Airway epithelial cell (primary cell): Measurements from ENCODE around the gene BCKDK. TPM values are rescaled to one million over a fixed set of nuclear protein-coding genes. Genes with fewer than 3 reads are reported as not detected.

Experiments
- total RNA-seq: library from RNA; depleted of rRNA; stranded (reverse); fragments of >200 nt; gene quantifications from 2 replicates; pipeline ENCODE4 v1.2.3, GENCODE V29; 2015

Gene BCKDK
- total RNA-seq: 60.4 and 70.8 TPM in 2 replicates

DNA sequence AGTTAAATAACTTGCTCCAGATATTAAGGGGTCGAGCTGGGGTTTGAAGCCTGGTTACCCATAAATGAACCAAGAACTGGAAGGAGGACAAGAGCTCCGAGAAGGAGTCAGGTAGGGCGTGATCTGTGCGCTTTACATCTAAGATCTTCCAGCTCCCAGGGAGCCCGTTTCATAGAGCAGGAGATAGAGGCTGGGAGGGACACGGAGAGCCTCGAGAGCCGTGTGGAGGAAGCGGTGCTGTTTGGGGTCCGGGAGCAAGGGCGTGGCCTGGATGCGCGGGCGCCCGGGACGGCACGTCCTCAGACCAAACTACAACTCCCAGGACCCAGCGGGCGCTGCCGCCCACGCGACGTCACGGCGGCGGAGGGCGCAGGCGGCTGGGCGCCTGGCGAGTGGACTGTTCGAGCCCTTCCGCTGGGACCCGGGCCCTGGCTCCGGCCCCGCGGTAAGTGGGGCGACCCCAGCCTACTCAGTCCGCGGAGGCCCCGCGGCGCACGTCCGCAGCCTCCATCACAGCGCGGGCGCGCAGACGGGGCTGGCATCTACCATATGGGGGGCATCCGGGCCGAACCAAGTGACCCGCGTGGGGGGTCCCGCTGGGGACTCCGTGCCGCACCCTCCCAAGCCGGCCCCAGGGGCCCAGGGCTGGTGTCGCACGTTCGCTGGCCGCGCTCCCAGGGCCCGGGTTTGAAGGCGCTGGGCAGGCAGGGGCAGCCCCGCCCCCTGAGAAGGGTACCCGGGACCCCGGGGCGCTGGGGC is at the start of gene BCKDK:
BCKDK (plus strand) TSS at position 352 of the 759 bp plus-strand sequence. CDS start 838 bp downstream, outside the sequence.

DNA sequence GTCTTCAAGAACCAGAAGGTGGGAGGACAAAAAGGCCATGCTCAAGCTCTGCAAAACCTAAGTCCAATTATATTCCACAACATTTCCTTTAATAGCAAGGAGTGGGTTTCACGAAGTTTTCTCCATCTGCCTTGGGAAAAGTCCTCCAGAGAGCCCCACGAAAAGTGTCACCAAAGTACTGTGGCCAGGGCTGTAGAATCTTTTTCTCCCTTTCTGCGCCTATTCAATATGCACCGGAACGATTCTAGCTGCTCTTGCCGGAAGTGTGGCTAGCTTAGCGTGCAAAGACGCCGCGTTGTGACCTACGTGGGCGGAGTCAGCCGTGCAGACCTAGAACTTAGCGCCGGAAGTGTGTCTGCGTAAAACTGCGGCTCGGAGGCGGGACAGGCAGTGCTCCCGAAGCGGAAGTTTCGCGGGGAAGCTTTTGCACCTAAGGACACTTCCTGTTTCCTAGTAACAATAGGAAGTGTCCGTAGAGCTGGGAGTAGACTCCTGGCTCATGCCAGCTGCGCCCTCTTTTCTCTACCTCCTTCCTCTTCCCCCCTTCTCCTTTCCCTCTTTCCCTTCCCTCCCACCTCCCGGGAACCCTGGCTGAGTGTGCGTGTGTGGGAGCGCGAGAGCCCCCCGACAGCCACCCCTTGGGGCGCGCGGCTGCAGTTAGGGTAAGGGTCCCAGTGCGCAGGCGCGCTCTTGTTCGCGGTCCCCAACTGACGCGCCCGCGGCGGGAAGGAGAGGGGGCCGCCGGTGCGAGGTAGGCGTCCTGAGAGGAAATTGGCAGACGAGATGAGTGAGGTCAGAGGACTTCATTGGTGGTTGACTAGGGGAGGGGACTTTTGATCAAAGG is 34.0 kb upstream of the BCKDK start, which contains the start of the genes ZNF646 and ZNF668:
ZNF646 (plus strand) TSS at position 453 of the 844 bp plus-strand sequence. CDS start 1,903 bp downstream, outside the sequence.
ZNF668 (minus strand) TSS at position 271 of the 844 bp plus-strand sequence. CDS start 9,781 bp downstream, outside the sequence.

DNA sequence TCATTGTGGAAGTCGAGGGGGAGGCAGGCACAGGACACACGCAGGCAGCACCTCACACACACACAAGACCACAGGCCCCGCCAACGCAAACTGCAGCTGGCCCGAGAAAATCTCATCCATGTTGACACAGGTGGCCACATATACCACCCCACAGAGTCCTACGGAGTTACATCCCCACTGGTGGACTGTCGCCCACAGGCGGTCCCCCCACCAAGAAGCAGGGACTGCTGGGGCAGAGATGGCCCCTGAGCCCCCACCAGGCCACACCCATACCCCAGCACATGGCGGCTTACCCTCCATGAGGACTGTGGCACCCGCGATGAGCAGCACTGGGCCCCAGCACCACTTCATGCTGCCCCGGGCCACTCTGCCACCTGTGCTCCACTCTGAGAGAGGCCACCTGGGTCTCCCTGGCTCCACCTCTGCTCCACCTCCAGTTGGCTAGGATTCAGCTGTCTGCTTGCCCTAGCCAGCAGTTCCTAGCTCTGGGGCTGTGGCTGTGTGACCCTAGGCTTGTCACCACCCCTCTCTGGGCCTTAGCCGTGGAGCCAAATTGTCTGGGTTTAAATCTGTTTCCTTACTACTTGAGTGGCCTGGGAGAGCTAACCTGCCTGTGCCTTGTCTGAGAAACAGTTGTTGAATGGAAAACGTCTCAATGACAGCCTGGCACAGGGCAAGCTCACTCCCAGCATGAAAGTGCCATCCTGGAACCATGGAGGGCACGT is 19.6 kb upstream of the BCKDK start, which contains the start of gene PRSS53:
PRSS53 (minus strand) TSS at position 485 of the 725 bp plus-strand sequence; CDS start at position 351, 134 bp downstream.

DNA sequence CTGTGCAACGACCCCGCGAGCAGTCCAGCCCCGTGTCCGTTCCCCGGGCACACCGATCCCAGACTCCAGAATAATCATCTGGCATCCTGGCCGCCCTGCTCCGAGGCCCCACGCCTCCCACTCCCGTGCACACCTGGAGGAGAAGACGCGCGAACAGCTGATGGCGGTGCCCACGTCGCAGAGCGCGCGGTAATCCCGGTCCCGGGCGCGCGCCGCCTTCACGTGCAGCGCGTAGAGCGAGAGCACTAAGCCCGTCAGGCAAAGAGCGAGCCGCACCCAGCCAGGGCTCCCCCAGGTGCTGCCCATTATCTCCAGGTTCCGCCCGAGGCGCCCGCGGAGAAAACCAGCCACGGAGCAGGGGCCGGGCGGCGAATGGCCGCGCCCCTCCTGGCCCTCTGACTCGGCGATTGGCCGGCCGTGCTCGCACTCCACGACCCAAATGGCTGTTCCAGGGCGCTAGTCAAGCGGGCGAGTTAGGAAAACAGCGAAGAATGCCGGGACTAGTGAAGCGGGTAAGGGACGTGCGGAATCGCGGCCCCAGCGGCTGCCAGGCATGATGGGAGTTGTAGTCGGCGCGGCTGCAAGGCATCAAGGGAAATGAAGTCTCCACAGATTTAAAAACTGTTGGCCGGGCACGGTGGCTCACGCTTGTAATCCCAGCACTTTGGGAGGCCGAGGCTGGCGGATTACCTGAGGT is 13.6 kb upstream of the BCKDK start, which contains the start of gene VKORC1:
VKORC1 (minus strand) TSS at position 374 of the 697 bp plus-strand sequence; CDS start at position 306, 68 bp downstream.

DNA sequence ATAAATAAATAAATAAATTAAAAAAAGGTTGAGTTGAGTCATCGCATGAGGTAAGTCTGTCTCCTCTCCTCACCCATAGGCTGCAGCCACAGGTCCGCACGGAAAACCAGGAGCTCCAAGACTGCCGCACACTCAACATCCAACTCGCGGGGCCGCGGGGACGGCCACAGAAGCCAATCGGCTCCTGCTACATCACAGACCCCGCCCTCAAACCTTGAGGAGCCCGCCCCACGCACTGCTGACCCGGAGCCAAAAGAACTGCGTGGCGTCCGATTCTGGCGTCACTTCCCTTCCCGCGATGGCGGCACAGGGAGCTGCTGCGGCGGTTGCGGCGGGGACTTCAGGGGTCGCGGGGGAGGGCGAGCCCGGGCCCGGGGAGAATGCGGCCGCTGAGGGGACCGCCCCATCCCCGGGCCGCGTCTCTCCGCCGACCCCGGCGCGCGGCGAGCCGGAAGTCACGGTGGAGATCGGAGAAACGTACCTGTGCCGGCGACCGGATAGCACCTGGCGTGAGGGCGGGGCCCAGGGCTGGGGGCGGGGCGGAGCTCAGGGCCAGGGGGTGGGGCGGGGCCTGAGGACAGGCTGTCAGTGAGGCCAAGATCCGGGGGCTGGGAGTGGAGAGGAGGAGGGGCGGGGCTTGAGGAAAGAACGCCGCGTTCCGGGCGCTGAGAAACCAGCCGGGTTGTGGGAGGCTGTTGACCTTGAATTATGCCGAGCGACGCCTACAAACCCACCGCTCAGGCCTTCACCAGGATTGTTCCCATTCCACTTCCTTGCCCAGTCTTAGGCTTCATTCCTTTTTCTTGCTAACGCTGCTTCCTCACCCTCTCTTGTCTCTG is 9.4 kb downstream of the BCKDK start, which contains the start of gene KAT8:
KAT8 (plus strand) TSS at position 281 of the 839 bp plus-strand sequence; CDS start at position 299, 18 bp downstream.

DNA sequence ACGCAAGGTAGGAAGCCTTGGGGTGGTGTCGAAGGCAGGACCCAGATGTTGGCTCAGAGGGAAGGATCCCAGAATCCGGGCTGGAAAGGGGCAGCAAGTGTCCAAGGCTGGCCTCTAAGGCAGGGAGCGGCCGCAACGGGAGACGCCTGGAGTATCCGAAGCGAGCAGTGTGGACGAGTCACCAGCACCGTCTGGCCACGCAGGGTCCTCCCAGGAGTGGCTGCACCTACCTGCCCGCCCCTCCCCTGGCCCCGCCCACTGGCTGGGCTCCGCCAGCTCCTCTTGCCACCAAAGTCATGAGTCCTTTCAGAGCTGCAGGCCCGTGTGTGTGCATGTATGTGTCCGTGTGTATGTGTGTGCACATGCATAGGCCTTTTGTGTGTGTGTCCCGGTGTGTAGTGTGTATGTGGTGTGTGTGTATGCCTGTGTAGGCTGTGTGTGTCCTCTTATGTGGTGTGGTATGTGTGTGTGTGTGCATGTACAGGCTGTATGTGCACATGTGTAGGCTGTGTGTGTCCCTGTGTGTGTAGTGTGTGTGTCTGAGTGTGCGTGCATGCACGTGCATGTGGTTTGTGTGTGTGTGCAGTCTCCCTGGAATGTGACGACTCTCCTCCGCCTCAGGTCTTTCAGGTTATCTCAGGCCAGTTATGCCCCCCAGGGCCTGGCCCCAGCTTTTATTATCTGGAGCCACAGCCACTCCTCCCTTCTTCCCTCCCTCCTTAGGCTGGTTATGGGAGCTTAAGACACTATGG is 27.5 kb downstream of the BCKDK start, which contains the start of gene PRSS8:
PRSS8 (minus strand) TSS at position 193 of the 752 bp plus-strand sequence. CDS start 229 bp downstream, outside the sequence.

DNA sequence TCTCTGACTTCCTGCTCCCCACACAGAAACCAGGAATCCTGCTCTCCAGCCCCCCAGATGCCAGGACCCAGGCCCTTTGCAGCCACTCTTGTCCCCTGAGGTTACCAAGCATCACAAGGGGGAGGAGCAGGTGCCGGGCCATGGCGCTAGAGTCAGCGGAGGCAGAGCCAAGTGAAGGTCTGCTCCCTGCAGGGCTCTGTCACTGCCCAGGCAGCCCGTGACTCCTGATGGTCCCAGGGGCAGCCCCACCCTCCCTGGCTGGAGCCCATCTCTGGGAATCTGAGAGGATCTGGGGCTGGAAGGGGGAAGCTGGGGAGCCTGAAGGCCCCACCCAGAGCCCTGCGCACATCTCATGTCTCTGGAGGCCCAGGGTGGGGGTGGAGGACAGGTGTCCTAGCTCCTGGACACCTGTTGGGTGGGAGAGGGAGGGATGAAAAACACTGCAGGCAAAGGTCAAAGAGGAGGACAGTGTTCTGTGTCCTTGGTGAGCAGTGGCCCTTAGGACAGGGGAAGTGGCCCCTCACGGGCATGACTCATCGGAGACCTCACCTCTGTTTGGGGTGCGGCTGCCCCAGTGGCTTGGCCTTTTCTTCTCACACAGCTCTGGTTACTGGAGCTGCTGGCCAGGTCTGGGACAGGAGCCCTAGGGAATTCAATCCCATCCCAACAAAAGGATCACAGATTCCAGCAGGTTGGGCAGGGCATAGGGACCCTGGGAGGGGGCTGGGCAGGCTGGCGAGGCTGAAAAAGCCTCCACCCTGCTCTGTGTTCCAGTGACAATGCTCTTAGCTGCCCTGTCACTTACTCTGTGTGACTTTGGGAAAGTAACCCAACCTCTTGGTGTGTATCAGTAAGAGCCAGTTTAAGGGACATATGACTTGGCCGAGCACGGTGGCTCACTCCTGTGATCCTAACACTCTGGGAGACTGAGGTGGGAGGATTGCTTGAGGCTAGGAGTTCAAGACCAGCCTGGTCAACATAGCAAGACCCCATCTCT is 42.0 kb downstream of the BCKDK start, which contains the start of gene PRSS36:
PRSS36 (minus strand) TSS at position 173 of the 997 bp plus-strand sequence; CDS start at position 142, 31 bp downstream.

Other genes starting within 250 kb of the BCKDK start
- 49.9 and 56.1 TPM in 2 replicates for gene BCL7C, start 214.3 kb upstream of the BCKDK start, total RNA-seq
- 1.6 and 2.5 TPM in 2 replicates for gene CTF1, start 211.8 kb upstream of the BCKDK start, total RNA-seq
- gene FBXL19, start 184.8 kb upstream of the BCKDK start, total RNA-seq: 38.2 and 39.7 TPM in 2 replicates
- gene ORAI3, start 159.3 kb upstream of the BCKDK start, total RNA-seq: 22.2 and 30.5 TPM in 2 replicates
- gene SETD1A, start 150.6 kb upstream of the BCKDK start, total RNA-seq: 3.4 and 4.6 TPM in 2 replicates
- 8.8 and 10.4 TPM in 2 replicates for gene HSD3B7, start 123.2 kb upstream of the BCKDK start, total RNA-seq
- gene STX1B, start 97.7 kb upstream of the BCKDK start, total RNA-seq: 0.05 and 1.1 TPM in 2 replicates
- 19.9 and 21.9 TPM in 2 replicates for gene STX4, start 74.8 kb upstream of the BCKDK start, total RNA-seq
- 12.2 and 32.0 TPM in 2 replicates for gene ZNF668, start 34.1 kb upstream of the BCKDK start, total RNA-seq
- gene ZNF646, start 34.0 kb upstream of the BCKDK start, total RNA-seq: 11.4 and 13.9 TPM in 2 replicates
- gene PRSS53, start 19.4 kb upstream of the BCKDK start, total RNA-seq: 0.65 and 0.78 TPM in 2 replicates
- gene VKORC1, start 13.6 kb upstream of the BCKDK start, total RNA-seq: 86.5 and 89.8 TPM in 2 replicates
- gene KAT8, start 9.3 kb downstream of the BCKDK start, total RNA-seq: 16.9 and 30.6 TPM in 2 replicates
- gene PRSS8, start 27.3 kb downstream of the BCKDK start, total RNA-seq: 80.0 and 81.1 TPM in 2 replicates
- 0.07 TPM in 1 of 2 replicates, not detected in the other for gene PRSS36, start 41.7 kb downstream of the BCKDK start, total RNA-seq
- 46.6 and 58.3 TPM in 2 replicates for gene FUS, start 71.8 kb downstream of the BCKDK start, total RNA-seq
- 117 and 127 TPM in 2 replicates for gene PYCARD, start 94.4 kb downstream of the BCKDK start, total RNA-seq
- gene TRIM72, start 105.7 kb downstream of the BCKDK start, total RNA-seq: 0.28 TPM in 1 of 2 replicates, not detected in the other
- gene PYDC1, start 108.7 kb downstream of the BCKDK start, total RNA-seq: not detected in 2 replicates
- 0.07 TPM in 1 of 2 replicates, not detected in the other for gene ITGAM, start 151.6 kb downstream of the BCKDK start, total RNA-seq
- gene ITGAX, start 246.8 kb downstream of the BCKDK start, total RNA-seq: not detected in 2 replicates